WERI-Rb-1 (cell line): ENCODE results near the gene FBXW8.

Source experiments
- DNase-seq: peaks from one replicate; pipeline ENCODE4 v3.0.0-alpha.2; 2020
- H3K27ac ChIP-seq: fragments of 250-450 bp; sonication (Bioruptor Pico); 2 replicates; pipeline ENCODE4 v1.5.1; 2020; ENCODE audit warnings: mild to moderate bottlenecking, moderate library complexity
- H3K27me3 ChIP-seq: fragments of 250-450 bp; sonication (Bioruptor Pico); 2 replicates; pipeline ENCODE4 v1.5.1; 2021; ENCODE audit warnings: mild to moderate bottlenecking, low read depth, moderate library complexity; ENCODE audit not compliant: insufficient read depth, severe bottlenecking
- H3K36me3 ChIP-seq: fragments of 250-450 bp; sonication (Bioruptor Pico); 2 replicates; pipeline ENCODE4 v1.5.1; 2020; ENCODE audit warnings: mild to moderate bottlenecking, moderate library complexity
- H3K4me3 ChIP-seq: 2 replicates; pipeline ENCODE4 v1.5.1; 2011; ENCODE audit warnings: low read depth, mild to moderate bottlenecking, control low read depth, low read length
- H3K9me3 ChIP-seq: fragments of 250-450 bp; sonication (Bioruptor Pico); 2 replicates; pipeline ENCODE4 v1.5.1; 2021; ENCODE audit warnings: mild to moderate bottlenecking, moderate library complexity; ENCODE audit not compliant: severe bottlenecking
- CTCF ChIP-seq: IDR thresholded peaks from 2 replicates; pipeline ENCODE4 v1.5.1; 2011; ENCODE audit warnings: low read depth, mild to moderate bottlenecking, control low read depth, inconsistent platforms, low read length

The FBXW8 gene

GRCh38 chr12:116910645-116911451 is at the start of gene FBXW8:
Gene FBXW8 (plus strand): TSS chr12:116910950. CDS start chr12:116911038, 88 bp downstream.
- peak within 1 kb of the TSS; percentile 70 for H3K27ac ChIP-seq
- no peaks in the 10 kb centered on the region for H3K27me3 ChIP-seq
- peak; percentile 82 for DNase-seq
- H3K4me3 ChIP-seq, result peak within 1 kb of the TSS; percentile 48
- H3K9me3 ChIP-seq, result peaks cover 4% of the 10 kb centered on the region
- peaks cover 11% of the 10 kb centered on the region for H3K36me3 ChIP-seq
- no peak for TF ChIP-seq CTCF

- H3K27ac ChIP-seq, result no peak overlapping the region
- no peak overlapping the region for H3K4me3 ChIP-seq
- TF ChIP-seq CTCF, result no peak
- H3K27me3 ChIP-seq, result no peaks in the 10 kb centered on the region
- DNase-seq, result no peak
- no peaks in the 10 kb centered on the region for H3K9me3 ChIP-seq
- no peaks in the 10 kb centered on the region for H3K36me3 ChIP-seq
These were observed 49.4 kb upstream of the FBXW8 start for GRCh38 chr12:116861320-116861719.

GRCh38 chr12:116862167-116862566 is 48.6 kb upstream of the FBXW8 start:
- H3K9me3 ChIP-seq, result no peaks in the 10 kb centered on the region
- H3K36me3 ChIP-seq, result no peaks in the 10 kb centered on the region
- no peak overlapping the region for H3K27ac ChIP-seq
- no peak for TF ChIP-seq CTCF
- H3K4me3 ChIP-seq, result no peak overlapping the region
- H3K27me3 ChIP-seq, result no peaks in the 10 kb centered on the region
- no peak for DNase-seq

GRCh38 chr12:116863275-116863767 is 47.4 kb upstream of the FBXW8 start:
- H3K27me3 ChIP-seq, result no peaks in the 10 kb centered on the region

GRCh38 chr12:116864371-116865160 is 46.2 kb upstream of the FBXW8 start:
- TF ChIP-seq CTCF, result no peak
- H3K4me3 ChIP-seq, result no peak overlapping the region
- H3K27ac ChIP-seq, result no peak overlapping the region
- DNase-seq, result no peak
- H3K36me3 ChIP-seq, result no peaks in the 10 kb centered on the region
- H3K27me3 ChIP-seq, result no peaks in the 10 kb centered on the region
- no peaks in the 10 kb centered on the region for H3K9me3 ChIP-seq

More at GRCh38 chr12:116863275-116863767, 47.4 kb upstream of the FBXW8 start:
- H3K9me3 ChIP-seq, result no peaks in the 10 kb centered on the region
- H3K27ac ChIP-seq, result no peak overlapping the region
- no peaks in the 10 kb centered on the region for H3K36me3 ChIP-seq
- peak; percentile 95 for TF ChIP-seq CTCF
- no peak overlapping the region for H3K4me3 ChIP-seq
- DNase-seq, result peak; percentile 44
